HG03064 (cell line): ENCODE results near the gene GRID2.

Experiments used
- ATAC-seq: cut with Tn5 transposase; IDR thresholded peaks from one replicate; pipeline ENCODE4 v1.9.1; 2021; ENCODE audit warnings: low read depth; ENCODE audit not compliant: unreplicated experiment

The GRID2 gene

GRCh38 chr4:93761286-93761685 is 1457.5 kb downstream of the GRID2 start:
- ATAC-seq: no peak

- ATAC-seq: peak; percentile 76
Observed at GRCh38 chr4:93764639-93765246, 1461.0 kb downstream of the GRID2 start.

- ATAC-seq: no peak
Observed at GRCh38 chr4:93767917-93768316, 1464.2 kb downstream of the GRID2 start.

DNA sequence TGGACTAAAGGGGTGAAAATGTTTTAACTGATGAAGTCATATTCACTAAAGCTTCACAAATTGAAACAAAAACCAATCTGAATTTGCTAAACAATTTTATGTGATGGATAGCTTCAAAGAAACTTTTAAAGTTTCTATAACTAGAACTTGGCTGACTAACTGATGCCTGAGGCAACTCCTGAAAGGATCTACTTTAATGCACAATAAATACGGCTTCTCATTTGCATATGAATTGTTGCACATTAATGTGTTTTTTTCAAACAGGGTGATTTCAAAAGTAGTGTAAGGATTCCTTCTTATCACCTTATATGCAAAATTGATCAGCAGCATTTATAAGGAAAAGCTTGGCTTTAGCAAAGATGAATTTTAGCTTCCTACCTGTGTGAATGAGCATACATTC is 1466.4 kb downstream of the GRID2 start:
- ATAC-seq: no peak

DNA sequence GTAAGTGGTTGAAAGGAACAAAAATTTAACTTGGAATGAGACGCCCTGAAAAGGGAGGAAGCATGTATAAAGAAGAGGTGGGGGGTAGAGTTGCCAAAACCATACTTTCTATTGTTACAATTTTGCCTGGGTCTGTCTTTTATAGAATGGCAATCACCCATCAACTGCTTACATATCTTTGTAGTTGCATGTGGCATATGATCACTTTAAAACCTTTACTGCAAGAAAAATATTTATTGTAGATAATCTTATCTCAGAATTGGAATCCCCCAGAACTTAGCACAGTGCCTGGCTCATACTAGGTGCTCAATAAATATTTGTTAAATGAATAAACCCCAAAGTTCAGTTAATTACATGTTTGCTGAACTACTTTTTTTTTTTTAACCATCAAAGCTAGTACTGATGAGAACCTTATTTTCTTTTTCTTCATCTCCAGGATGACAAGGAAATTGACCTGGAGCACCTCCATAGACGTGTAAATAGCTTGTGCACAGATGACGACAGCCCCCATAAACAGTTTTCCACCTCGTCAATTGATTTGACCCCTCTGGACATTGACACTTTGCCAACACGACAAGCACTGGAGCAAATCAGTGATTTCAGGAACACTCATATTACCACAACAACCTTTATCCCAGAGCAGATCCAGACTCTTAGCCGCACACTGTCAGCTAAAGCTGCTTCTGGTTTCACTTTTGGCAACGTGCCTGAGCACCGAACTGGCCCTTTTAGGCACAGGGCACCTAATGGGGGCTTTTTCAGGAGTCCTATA is 1468.1 kb downstream of the GRID2 start:
- ATAC-seq: no peak

DNA sequence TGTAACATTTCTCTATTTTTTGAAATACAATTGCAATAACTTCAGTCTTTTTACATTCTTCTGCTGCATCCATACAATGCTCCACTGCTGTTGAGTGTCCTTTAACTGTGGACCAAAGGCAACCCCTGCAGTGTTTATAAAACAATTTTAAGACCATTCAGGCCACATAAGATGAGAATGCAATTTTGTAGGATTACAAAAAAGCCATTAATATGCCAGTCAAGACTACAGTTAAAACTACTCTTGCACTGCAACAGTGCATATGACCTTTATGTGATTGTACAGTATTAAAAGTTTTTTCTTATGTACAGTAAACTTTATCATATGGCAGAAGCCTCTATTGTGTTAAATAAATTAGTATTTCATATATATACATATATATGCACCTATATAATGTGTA is 1469.1 kb downstream of the GRID2 start:
- no peak for ATAC-seq

DNA sequence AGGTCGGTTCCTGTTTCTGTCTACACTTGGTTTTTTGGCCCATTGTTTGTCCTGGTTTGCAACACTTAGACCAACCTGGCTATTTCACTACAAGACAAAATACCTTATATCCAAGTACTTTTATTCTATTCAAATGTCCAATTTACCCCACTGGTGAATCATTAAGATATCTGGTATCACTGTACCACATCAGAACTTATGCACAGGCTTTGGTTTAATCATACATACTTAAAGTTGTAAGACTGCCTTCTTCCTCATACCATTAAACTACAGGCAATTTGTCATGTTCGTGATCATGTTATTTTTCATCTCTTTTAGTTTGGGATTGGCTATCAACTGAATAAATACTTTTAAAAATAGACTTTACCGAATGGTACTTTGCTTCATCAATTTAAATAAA is 1471.8 kb downstream of the GRID2 start:
- no peak for ATAC-seq

GRCh38 chr4:93776386-93777080 is 1472.8 kb downstream of the GRID2 start:
- no peak for ATAC-seq

GRCh38 chr4:93777081-93777460 is 1473.3 kb downstream of the GRID2 start:
- no peak for ATAC-seq

GRCh38 chr4:93779228-93779627 is 1475.5 kb downstream of the GRID2 start:
- ATAC-seq: no peak

GRCh38 chr4:93780080-93780479 is 1476.3 kb downstream of the GRID2 start:
- ATAC-seq: no peak

DNA sequence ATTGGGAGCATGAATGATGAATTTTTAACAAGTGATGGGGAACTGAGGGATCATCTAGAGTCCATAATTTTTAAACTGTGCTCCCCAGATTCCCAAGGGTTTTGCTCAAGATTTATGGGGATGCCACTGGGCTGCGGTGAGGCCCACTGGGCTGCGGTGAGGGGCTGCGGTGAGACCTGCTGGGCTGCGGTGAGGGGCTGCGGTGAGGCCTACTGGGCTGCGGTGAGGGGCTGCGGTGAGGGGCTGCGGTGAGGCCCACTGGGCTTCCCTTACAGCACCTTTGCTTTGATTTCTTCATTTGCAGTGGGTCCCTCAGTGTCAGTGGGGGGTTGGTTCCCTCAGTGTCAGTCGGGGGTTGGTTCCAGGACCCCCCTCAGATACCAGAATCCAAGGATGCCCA is 1477.4 kb downstream of the GRID2 start:
- ATAC-seq: no peak

DNA sequence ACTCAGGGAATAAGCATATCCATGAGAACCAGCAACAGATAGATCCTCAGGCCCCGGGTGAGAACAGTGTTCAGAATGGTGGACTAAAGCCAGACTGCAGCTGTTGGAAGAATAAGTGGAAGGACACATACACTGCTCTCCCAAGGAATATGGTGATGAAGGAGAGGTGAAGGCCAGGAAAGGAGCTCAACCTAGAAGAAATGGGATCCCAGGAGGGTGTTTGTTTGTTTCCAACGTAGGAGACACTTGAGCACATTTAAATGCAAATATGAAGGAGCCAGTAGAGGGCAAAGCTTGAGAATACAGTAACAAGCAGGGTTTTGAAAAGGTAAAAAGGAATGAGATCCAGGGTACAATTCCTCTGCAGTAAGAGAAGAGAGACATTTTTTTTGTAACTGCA is 1482.4 kb downstream of the GRID2 start:
- no peak for ATAC-seq

GRCh38 chr4:93788712-93789111 is 1484.9 kb downstream of the GRID2 start:
- ATAC-seq: no peak

GRCh38 chr4:93791570-93792195 is 1487.9 kb downstream of the GRID2 start:
- ATAC-seq: peak; percentile 84

- ATAC-seq: no peak
Observed at GRCh38 chr4:93802045-93802444, 1498.3 kb downstream of the GRID2 start.

- no peak for ATAC-seq
Observed at GRCh38 chr4:93809773-93810172, 1506.0 kb downstream of the GRID2 start.

DNA sequence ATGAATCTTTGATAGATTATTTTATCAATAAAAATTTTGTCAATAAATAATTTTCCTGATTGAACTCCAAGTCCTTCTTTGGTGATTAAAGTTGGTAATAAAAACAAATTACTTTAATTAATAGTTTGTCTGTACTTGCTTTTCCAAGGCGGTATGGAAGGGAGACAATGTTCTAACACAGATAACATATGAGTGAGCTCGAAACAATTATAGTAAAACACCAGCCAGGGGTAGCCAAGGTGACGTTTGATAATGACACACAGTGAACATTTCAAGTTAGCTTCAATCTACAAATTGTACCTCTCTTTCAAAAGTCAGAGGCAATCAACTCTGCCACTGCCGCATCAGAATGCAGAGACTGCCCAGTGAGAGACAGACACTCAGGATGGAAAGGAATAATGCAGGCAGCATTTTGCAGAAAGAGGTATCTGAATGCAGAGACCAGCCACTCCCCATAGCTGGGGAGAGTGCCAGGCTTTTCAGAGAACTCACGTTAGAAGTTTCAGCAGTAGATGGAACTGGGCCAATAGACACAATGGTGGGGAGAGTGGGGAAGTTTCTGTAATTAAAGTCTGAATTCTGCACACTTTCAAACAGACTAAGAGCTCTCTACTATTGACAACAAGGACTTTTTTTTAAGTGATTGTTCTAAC is 1506.7 kb downstream of the GRID2 start:
- ATAC-seq: no peak

GRCh38 chr4:93813092-93813491 is 1509.3 kb downstream of the GRID2 start:
- no peak for ATAC-seq

DNA sequence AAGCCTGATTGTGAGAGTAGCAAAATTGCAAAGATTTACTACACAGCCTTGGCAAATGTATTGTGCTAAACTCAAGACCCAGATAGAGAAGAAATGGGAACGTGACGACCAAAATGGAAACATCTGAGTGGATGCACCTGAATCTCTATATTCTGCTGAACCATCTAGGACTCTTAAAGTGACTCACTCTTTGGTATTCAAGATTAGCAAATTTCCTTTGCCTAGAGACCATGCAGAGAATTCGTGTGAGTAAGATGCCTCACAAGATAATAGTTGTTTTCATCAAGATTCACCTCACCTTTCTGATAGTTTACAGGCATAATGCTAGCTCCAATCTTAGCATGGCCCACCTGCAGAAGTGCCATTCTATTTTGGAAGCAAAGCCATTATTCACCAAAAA is 1510.4 kb downstream of the GRID2 start:
- ATAC-seq: no peak

DNA sequence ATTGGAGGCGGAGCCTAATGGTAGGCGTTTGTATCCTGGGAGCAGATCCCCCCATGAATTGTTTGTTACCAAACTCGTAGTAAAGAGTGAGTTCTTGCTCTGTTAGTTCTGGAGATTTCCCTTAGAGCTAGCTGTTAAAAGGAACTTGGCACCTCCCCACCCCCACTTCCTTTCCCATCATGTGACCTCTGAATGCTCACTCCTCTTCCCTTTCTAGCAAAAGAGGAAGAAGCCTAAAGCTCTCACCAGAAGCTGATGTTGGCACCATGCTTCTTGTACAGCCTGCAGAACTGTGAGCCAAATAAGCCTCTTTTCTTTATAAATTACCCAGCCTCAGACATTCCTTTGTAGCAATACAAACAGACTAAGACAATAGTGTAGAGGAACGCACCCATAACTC is 1511.0 kb downstream of the GRID2 start:
- no peak for ATAC-seq
